Hepatic stellate cell (primary cell): Measurements from ENCODE around the gene ACSS2.
A peak's percentile ranks its signal among the peaks of the same experiment; 100 is the strongest.

ENCODE experiments used
- DNase-seq: peaks from one replicate; pipeline ENCODE4 v3.0.0; 2011; ENCODE audit warnings: low spot score

The ACSS2 gene

DNA sequence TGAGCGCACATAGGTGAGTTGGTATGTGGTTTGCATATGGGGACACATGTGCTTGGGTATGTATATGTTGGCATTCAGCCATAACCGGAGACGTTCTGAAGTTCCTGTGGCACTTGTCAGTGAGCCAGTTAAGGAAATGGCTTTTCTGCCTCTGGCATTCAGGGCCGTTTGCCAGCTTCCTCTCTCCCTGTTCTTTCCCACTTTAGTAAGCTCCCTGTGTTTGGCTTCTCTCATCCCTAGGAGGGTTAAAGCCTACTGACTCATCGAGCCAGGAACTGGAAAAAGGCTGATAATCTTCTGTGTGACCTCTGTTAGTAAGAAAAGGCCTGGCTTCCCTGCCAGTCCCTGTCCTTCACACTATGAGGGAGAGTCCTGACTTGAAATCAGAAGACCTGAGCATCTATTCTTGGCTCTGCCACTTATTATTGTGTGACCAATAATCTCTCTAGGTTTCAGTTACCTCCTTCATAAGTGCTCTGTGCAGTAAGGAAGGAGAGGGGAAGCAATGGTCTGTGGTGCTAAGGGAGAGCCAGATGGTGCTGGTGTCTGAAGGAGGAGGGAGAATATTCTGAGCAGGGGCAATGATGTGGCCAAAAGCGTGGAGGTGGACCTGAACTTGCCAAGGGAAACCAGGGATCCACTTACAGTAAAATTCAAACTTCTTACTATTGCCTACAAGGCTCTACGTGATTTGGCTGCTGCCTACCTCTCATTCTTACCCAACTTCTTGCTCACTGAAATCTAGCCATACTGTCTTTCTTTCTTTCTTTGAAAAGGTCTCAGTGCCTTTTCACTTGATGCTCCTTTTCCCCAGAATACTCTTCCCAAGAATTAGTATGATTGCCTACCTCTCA, 31.4 kb downstream of the ACSS2 start:
- DNase-seq, result peak; percentile 89

DNA sequence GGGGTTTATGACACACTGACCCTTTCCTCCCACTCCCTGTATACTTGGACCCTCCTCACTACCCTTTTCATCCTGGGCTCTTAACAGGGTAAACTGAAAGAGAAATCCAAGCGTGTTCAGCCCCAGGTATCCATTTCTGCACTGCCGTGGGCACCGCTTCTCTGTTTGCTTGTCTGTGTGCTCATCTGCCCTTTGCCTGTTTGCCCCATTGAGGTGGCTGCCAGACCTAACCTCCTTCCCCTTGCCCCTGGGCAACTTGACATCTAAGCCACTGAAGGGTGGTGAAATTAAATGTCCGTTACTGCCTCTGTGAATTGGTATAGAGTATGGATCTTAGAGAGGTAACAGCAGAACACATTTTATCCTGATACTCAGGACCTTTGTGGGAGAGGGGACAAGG, 38.7 kb downstream of the ACSS2 start:
- no peak for DNase-seq

DNA sequence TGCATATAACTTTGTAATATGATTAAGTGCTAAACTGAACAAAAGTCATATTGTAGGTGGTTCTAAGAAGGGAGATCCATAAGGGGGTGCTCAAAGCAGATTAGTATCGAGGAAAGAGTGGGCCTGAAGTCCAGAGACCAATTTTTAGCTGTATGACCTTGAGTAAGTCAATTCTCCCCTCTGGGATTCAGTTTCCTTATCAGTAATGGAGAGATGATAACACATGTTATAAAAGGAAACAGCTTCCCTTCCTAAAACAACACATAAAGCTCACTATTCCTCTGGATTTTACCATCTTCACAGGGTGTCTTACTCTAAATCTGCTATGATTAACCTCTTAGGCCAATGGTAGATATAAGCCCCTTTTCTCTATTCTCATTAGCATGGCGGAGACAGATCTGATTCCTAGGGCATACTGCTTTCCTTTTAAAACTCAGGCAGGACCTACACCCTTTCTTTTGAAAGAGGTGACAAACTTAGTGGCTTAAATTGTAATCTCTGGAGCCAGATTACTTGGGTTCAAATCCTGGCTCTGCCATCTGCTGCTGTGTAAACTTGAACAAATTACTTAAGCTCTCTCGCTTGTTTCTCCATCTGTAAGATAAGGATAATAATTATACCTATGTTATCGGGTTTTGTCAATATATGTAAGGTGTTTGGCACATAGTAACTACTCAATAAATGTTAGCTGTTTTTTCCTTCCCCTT, 39.5 kb downstream of the ACSS2 start:
- DNase-seq, result no peak

DNA sequence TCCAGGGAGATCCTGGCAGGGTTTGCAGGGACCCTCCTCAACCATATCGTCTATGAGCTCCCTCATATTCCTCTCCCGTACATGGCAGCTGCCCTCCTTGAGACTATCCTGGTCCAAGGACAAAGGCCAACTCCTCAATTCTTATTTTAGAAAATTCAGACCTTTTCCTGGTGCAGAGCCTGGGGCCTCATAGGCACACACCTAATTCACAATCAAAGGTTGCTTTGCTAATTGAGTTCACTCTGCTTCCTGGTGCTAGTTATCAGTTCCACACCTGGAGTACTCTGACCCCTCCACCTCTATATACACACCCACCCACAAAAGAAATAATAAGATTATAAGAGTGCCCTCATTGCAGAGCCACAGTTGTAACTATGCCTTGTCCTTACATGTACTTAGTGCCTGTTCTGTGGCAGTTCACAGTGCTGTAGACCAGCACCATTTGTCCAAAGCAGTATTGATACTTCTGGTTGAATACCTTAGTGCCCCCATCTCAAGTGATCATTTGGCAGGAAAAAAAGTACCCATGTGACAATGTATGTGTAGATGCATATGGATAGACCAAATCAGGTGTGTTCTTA, 40.5 kb downstream of the ACSS2 start:
- DNase-seq, result no peak

DNA sequence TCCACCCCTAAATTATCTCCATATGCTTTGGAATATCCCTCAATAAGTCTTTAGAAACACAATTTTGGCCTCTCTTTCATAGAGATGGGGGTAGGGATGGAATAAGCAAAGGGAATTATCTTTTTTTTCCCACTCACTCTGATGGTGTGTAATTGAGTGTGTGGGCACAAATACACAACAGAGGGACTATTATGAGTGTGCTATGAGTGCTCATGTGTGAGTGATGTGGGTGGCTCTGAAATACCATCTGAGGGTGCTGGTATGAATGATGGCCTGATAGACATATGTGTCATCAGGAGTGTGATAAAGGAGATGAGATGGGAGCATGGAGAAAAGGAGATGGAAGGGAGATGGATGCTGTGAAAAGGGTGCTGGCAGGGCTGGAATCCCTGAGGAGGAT, 43.6 kb downstream of the ACSS2 start:
- DNase-seq, result no peak

DNA sequence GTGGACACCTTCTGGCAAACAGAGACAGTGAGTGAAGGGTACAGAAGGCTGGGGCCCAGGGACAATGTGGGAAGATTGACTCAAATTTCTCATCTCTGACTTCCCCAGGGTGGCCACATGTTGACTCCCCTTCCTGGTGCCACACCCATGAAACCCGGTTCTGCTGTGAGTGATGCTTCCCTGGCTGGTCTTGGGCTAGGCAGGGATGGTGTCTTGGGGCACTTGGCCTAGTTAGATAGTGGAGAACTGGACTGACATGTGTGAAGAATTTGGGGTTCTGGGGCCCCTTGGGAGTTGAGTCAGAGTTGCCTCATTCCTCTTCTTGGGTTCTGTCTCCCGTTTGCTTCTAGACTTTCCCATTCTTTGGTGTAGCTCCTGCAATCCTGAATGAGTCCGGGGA, 45.0 kb downstream of the ACSS2 start:
- no peak for DNase-seq

DNA sequence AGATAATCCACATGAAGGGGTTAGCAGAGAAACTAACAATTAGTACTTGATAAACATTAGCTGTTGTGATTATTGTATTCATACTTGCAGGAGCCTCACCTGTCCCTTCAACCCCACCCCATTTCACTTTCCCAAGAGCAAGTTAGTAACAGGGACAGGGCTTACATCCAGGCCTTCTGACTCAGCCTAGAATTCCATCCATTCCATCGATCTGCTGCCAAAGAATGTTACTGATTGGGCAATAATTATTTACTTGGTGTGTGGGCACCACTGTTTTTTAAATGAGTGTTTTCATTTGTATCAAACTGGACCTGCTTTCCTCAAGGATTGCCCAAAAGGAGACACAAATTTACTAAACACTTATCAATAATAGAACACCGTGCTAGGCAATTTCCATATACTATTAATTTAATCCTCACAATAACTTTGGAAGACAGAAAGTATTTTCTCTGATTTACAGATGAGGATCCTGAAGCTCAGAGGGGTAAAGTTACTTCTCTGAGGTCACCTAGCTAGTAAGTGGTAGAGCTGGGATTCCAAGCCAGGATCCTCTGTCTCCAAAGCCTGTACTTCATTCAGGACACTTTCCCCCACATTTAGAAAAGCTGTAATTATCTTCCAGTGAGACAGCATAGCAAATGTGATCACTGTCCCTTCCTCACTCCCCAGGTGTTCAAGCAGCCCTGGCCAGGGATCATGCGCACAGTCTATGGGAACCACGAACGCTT, 46.4 kb downstream of the ACSS2 start:
- peak; percentile 78 for DNase-seq

DNA sequence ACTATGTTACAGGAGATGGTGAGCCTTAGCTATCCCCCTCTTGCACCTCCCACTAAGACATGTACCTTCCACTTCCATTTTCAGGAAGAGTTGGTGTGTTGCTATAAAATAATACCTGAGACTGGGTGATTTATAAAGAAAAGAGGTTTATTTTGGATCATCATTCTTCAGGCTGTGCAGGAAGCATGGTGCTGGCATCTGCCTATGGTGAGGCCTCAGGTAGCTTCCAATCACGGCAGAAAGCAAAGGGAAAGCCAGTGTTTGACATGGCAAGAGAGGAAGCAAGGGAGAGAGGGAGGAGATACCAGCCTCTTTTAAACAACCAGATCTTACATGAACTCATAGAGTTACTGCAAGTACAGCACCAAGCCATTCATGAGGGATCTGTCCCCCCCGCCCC, 47.0 kb downstream of the ACSS2 start:
- DNase-seq, result no peak

DNA sequence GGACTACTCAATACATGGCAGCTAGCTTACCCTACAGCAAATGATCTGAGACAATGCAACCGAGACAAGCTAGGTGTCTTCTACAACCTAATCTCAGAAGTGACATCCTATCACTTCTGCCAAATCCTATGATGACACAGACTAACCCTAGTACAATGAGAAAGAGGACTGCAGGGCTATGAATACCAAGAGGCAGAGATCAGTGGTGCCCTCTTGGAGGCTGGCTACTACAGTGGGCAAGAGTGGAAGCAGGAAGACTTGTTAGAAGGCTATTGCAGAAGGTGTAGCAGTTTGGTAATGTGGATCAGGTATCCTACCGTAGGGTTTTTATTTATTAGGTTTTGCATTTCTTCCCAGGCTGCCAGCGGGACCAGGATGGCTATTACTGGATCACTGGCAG, 48.9 kb downstream of the ACSS2 start:
- no peak for DNase-seq

DNA sequence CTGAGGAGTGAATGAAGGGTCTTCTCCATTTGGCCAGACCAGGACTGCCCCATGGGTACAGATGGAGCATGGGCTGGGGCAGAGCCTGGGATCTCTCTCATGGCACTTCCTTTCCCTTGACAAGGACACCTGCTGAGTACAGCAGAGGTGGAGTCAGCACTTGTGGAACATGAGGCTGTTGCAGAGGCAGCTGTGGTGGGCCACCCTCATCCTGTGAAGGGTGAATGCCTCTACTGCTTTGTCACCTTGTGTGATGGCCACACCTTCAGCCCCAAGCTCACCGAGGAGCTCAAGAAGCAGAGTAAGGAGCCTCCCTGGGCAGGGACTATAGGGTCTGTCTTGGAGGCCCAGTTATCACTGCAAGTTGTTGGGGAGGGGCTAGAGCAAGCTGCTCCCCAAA, 49.6 kb downstream of the ACSS2 start:
- no peak for DNase-seq

DNA sequence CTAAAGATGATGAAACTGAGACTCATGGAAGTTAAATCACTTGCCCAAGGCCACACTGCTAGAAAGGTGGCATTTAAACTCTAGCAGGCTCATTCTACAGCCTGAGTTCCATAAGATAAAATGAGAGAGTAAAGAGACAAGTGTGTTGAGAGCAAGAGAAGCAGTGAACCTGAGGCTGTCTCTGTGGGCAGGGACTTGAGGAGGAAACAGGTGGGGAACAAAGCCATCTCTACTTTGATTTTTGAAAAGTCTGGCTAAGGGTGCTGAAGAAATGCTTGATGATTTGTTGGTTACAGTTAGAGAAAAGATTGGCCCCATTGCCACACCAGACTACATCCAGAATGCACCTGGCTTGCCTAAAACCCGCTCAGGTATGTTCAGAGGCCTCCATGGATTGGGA, 50.2 kb downstream of the ACSS2 start:
- DNase-seq, result no peak

DNA sequence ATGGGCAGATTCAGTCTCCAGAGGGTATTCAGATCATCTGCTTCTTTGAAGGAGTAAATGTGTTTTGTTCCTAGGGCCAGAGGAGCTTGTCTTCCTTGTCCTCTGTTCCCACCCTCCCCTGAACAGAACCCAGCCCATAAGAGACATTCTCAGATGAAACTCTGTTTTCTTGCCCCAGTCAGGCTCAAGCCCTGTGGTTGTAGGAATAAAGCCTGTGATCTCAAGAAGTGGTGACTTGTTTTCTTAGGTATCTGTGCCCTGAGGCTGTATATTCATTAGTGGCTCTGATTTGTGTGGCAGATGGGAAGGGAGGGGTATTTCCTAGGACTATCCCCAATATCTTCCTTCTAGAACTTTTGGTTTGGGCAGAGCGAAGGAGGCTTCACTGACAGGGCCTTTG, 51.3 kb downstream of the ACSS2 start:
- DNase-seq, result no peak

DNA sequence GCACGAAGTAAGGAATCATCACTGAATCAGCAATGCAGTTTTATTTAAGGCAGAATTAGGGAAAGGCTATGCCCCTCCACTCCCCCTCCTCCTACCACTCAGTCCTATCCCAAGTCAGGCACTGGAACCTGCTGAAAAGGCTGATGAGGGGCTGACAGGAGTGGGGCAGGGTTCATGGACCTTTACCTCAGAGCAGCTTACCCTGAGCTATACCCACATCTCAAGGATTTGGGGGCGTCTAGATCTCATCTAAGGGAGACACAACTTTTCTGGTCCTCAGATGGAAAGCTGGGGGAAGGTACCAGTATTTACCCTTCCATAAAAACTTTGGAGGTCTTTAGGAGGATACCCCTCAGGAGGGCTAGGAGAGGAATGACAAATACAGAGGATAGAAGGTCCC, 52.0 kb downstream of the ACSS2 start:
- DNase-seq, result no peak

DNA sequence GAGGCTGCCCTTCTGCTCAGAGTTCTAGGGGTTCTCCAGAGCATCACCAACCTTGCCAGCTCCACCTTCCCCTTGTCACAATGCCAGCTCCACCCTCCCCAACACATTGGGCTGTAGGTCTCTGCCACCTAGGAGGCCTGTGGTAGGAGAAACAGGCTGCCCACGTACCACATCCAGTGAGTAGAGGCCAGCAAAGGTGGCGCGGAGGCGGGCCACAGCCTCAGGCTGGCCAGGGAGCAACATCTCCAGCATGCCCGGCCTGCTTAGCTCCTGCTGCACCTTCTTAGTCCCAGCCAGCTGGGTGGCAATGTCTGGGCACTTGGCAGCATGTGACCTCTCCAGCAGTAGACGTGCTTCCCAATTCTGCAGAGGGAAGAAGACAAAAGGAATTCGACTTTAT, 55.4 kb downstream of the ACSS2 start:
- no peak for DNase-seq

DNA sequence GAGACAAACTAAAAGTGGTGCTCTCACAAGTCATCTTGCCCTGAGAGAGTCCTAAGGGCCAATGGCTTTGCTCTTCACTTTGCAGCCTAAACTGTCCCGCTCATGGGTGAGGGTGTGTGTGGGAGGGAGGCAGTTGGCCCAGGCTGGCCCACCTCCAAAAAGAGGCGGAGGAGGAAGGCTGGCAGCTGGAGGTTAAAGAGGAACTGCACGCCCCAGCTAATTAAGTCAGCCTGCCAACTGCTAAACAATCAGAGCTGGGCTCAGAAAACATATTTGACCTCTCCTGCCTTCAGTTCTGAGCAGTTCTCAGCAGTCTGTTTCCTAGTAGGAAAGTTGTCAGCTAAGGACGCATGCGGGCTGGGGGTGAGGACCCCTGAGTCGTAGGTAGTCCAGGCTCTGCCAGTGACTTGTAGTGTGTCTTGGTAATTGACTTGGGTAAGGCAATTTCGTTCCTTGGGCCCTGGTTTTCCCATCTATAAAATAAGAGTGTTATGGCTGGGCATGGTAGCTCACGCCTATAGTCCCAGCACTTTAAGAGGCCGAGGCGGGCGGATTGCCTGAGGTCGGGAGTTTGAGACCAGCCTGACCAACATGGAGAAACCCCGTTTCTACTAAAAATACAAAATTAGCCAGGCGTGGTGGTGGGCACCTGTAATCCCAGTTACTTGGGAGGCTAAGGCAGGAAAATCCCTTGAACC, 62.2 kb downstream of the ACSS2 start:
- no peak for DNase-seq

DNA sequence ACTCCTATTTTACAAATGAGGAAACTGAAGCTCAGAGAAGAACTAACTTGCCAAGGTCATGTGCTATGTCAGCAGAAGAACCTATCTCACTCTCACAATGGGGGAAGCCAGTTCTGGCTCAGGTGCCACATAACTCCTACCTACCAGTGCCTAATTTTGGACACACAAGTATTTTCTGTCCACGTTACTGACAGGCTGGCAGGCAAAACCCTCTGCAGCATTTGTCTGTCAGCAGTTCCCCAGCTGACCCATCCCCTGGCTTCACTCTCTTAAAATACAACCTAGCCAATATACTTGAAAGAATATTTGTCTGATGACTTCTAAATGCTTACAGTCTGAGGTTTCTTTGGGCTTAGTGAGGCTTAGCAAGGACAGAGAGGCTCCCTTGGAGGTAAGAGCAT, 63.7 kb downstream of the ACSS2 start:
- DNase-seq, result no peak

DNA sequence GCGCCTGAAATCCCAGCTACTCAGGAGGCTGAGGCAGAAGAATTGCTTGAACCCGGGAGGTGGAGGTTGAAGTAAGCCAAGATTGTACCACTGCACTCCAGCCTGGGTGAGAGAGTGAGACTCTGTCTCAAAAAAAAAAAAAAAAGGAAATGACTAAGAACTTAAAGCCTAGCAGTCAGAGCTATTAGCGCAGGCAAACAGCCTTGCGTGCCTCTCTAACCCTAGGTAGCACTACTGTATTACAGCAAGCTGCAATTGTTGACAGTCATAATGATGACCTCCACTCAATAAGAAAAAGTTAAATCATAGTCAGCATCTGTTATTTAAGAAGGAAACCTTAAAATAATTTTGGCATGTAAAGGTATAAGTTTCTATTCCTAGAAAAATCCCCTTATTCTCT, 64.8 kb downstream of the ACSS2 start:
- DNase-seq, result no peak

DNA sequence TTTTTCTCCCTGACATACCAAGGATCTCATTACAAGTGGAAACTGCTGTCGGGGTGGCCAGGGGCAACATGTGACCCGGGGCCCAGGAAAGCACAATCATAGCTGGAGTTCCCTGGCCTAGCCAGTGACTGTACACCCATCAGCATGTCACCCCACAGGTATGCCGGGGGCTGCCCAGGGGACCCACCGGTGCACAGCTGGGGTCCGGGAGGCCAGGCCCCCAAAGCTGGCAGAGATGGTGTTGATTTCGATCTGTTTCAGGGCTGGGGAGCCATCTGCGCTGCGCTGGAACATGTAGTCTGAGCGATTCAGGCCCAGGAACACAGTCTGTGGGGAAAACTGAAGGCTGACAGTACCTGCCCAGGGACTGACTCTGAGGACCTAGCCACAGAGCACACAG, 65.9 kb downstream of the ACSS2 start:
- DNase-seq, result no peak

DNA sequence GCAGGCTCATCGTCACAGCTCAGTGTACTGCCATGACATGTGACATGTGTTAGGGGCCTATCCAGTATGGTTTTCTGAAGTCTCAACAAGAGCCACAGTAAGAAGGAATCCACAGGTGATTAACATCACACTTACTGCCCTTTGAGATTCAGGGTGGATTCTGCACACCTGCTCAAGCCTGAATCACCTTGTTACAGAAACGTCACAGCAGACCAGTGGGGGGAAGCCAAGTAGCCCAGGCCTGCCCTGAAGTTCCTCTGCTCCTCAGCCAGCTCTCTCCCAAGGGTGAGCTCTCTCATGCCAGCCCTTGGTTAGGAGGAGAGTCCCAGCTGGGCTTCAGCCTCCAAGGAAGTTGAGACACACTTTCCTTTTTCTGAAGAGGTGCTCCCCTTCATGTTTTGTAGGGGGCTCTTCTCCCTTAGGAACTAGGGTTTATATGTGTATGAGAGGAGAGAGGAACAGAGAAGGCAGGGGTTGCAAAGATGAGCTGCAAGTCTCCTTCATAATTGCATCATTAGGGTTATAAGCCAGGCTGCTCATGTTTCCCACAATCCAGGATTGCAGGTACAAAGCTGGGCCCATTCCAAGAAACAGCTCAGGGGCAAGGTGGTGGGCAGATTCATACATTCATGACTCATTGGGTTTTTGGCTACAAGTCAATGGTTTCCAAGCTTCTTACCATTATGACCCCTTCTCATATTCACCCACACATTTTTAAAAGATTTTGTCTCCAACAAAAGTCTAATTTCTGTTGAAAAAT, 67.6 kb downstream of the ACSS2 start:
- DNase-seq, result no peak

DNA sequence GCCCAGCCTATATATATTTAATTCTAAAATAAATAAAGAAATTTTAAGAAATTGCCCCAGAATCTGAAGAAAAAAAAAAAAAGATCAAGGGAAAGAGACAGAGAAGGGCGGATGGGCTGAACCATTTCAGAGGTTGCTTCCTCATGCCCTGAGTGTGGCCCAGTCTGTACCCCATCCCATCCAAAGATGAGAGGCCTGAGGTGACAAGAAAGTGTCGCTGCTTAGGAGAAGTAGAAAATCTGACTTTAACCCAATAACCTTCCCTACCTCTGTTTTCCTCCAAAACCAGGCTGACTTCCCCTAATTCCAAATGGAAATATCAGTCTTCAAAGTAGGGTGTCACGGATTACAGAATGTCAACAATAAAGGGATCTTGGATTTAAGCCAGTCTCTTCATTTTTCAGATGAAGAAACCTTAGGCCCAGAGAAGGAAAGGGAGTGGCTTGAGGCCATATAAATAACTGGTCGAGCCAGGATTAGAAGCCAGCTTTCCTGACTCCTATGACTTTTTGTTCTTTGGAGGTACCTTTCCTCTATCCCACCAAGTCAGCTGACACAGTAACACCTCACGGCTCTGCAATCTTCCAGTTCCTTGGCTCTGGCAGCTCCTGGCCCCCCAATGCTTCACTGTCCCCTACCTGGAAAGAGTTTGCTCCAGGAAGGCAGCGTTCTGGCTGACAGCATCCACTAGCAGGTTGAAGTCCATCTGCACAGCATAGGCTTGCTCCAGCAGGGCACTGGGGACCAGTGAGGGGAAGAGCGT, 69.1 kb downstream of the ACSS2 start:
- no peak for DNase-seq

DNA sequence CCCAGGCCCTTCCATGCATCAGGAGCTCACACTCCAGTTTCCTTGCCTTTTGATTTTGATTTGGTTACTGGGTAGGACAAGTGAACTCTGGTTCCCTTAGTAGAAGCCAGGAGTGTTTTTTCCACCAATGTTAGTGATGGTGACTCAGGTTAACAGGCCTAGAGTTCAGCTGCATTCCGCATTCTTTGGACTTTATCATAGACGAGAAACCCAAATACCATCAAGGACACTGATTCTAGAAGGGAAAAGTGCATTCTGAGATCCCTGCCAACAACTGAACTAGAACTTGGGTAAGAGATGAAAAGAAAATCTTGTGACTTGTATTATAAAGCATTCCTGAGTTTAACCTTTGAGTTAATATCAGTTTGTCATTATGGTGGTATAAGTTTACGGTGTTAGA, 70.2 kb downstream of the ACSS2 start:
- DNase-seq, result no peak
